ENCODE data around the gene CHL1.
A peak's percentile ranks its signal among the peaks of the same experiment; 100 is the strongest.

The CHL1 gene

DNA sequence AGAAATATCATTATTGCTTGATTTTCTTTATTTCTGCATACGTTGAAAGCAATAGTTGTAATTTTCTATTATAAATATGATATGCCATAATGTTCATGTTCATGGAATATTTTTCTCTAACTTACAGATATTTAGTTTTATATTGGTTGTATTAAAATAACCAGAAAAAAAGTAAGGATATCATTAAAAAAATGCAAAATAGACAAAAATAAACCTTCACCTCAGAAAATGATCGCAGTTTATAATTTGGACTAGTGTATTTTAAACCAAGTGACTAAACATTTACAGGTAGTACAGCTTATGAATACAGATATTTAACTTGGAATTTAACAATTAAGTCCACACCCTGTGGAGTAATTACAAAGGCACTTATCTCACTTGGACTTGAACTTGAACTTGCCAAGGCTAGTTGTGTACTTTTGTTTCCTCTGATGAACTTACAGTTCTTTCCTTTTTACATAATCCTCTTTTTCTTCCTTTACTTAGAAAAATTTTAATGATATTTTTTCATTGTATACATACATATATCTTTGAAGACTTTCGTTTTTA lies 156.7 kb downstream of the CHL1 start:
- FAIRE-seq (no peak), DNase-seq (ENCODE audit: insufficient read length, low spot score) (no peak)
- TF ChIP-seq, protein P1, sequence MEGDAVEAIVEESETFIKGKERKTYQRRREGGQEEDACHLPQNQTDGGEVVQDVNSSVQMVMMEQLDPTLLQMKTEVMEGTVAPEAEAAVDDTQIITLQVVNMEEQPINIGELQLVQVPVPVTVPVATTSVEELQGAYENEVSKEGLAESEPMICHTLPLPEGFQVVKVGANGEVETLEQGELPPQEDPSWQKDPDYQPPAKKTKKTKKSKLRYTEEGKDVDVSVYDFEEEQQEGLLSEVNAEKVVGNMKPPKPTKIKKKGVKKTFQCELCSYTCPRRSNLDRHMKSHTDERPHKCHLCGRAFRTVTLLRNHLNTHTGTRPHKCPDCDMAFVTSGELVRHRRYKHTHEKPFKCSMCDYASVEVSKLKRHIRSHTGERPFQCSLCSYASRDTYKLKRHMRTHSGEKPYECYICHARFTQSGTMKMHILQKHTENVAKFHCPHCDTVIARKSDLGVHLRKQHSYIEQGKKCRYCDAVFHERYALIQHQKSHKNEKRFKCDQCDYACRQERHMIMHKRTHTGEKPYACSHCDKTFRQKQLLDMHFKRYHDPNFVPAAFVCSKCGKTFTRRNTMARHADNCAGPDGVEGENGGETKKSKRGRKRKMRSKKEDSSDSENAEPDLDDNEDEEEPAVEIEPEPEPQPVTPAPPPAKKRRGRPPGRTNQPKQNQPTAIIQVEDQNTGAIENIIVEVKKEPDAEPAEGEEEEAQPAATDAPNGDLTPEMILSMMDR (IDR thresholded peaks at IDR 0.05; ENCODE audit: insufficient read depth, missing control alignments): no peak

DNA sequence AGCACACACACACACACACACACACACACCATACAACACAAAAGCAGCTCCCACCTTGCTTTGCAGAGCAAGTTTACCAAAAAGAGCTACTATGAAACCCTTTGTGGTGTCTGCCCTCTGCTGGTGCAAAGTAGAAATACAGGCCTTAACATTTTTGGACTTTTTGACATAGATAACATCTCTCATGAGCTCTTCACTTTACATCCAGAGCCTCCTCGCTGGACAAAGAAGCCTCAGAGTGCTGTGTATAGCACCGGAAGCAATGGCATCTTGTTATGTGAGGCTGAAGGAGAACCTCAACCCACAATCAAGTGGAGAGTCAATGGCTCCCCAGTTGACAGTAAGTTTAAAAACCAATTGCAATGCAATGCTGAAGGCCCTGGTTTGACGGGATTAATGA lies 157.9 kb downstream of the CHL1 start:
- no peak for FAIRE-seq
- no peak for DNase-seq (ENCODE audit: insufficient read length, low spot score)
- TF ChIP-seq, protein P1 (IDR thresholded peaks at IDR 0.05; ENCODE audit: insufficient read depth, missing control alignments): peak; percentile 72

DNA sequence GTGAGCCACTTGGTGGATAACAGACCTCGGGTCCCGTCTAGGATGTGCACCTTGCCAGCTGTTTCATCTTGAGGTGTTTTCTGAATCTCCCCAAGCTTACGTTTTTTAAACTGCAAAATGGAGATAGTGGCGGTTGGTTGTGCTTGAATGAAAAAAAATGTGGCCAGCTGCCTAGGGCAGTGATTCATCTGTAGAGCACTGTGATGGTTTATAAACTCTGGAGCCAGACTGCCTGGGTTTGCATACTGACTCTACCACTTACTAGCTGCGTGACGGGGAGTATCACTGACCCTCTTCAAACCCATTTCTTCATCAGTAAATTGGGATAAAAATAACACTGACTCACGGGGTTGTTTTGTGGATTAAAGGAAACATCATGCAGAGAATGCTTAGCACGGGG lies 159.1 kb downstream of the CHL1 start:
- no peak for DNase-seq (ENCODE audit: insufficient read length, low spot score)
- no peak for FAIRE-seq
- TF ChIP-seq, protein P1 (IDR thresholded peaks at IDR 0.05; ENCODE audit: insufficient read depth, missing control alignments): no peak

DNA sequence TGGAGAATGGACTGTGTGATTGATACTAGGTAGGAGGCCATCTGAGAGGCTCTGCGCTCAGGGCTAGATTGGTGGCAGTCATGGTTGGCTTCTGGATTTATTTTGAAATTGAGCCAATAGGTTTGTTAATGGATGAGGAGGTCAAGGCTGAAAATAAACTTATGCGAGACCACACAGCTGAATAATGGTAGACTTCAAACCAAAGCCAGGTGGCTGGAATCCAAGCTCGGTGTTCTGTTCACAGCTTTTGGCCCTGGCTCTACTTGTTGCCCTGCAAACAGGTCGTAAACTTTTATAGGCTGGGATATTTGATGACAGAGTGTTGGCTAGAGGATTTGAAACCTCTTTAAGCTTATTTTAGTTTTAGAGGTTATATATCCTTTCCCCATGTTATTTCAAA lies 160.4 kb downstream of the CHL1 start:
- TF ChIP-seq, protein P1 (IDR thresholded peaks at IDR 0.05; ENCODE audit: insufficient read depth, missing control alignments): no peak
- DNase-seq (ENCODE audit: insufficient read length, low spot score): no peak
- FAIRE-seq: no peak

DNA sequence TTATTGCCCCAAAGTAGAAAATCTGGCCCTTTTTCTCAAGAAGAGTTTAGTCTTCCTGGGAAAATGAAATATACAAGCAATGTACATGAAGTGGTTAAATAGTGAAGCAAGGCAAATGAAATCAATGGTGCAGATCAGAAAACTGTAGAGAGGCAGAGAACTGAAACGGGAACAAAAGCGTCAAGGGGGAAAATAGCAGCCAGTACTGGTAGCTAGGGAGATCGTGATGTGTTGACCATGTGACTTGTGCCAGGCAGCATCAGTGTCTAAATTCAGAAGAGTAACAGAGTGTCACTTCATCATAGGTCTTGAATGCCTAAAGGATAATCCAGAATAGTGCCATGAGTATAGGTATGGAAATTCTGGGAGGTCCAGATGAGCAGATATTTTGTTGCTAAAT lies 163.1 kb downstream of the CHL1 start:
- TF ChIP-seq, protein P1 (IDR thresholded peaks at IDR 0.05; ENCODE audit: insufficient read depth, missing control alignments): no peak
- FAIRE-seq (no peak), DNase-seq (ENCODE audit: insufficient read length, low spot score) (no peak)

DNA sequence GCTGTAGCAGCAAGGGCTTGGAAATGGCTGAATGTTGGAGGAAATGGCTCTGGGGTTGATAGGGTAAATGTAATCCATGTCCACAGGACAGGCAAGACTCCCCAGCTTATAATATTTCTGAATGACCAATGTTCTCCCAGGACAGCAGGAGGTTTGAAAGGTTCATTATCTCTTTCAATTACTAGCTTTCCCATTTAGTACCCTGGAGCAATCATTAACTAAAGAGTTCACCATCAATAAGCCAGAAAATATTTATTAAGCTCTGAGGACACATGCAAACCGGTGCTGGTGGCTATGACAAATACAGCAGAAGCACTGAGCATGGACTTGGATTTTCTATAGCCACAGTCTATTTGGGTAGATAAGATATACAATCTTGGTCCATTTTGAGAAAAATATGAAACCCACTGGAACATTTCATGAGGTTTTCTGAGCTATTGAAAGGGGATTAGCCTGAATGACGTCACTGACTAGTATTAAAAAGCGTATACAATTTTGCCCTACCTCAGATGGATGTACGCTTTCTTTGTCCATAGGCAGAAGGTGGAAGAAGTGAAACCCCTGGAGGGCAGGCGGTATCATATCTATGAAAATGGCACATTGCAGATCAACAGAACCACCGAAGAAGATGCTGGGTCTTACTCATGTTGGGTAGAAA lies 166.2 kb downstream of the CHL1 start:
- FAIRE-seq (no peak), DNase-seq (ENCODE audit: insufficient read length, low spot score) (no peak)
- TF ChIP-seq, protein P1 (IDR thresholded peaks at IDR 0.05; ENCODE audit: insufficient read depth, missing control alignments): no peak

DNA sequence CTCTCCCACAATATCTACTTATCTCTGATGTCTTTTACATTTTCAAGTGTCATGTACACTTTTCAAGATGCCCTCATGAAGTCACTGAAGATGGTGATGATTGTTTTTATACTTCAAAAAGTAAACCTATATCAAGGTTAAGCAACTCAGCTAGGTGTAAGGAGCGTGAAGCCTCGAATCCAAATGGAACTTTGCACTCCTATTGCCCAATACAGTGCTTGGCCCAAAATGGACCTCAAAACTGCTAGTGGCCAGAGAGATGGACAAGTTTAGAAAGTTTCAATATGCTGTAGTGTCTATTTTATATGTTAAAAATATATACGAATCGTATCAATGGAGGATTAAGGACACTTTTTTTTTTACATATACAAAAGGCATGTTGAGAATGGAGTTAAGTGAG lies 167.7 kb downstream of the CHL1 start:
- TF ChIP-seq, protein P1 (IDR thresholded peaks at IDR 0.05; ENCODE audit: insufficient read depth, missing control alignments): no peak

More for the DNA sequence above, 167.7 kb downstream of the CHL1 start:
- no peak for FAIRE-seq
- DNase-seq (ENCODE audit: insufficient read length, low spot score): no peak

Measured in D721Med (cell line).